Midbrain (tissue), 1 donor: ENCODE results near the gene TRIM72.
"Not testable (repeated sequence)": the region's sequence is repeated elsewhere in the genome, so short reads cannot be mapped to it uniquely, and the experiment has no call there.

ENCODE experiments used
- DNase-seq: peaks from one replicate; lab custom pipeline; 2025; lab: John Stamatoyannopoulos, UW

TRIM72 gene

DNA sequence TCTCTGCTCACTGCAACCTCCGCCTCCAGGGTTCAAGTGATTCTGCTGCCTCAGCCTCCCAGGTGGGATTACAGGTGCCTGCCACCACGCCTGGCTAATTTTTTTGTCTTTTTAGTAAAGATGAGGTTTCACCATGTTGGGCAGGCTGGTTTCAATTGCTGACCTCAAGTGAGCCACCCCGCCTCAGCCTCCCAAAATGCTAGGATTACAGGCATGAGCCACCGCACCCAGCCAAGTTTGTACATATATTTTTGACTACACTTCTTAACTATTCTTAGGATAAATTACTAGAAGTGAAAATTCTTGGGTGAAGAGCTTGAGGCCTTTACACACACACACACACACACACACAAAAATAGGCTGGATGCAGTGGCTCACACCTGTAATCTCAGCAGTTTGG lies 44.4 kb downstream of the TRIM72 start:
- no peak for DNase-seq

DNA sequence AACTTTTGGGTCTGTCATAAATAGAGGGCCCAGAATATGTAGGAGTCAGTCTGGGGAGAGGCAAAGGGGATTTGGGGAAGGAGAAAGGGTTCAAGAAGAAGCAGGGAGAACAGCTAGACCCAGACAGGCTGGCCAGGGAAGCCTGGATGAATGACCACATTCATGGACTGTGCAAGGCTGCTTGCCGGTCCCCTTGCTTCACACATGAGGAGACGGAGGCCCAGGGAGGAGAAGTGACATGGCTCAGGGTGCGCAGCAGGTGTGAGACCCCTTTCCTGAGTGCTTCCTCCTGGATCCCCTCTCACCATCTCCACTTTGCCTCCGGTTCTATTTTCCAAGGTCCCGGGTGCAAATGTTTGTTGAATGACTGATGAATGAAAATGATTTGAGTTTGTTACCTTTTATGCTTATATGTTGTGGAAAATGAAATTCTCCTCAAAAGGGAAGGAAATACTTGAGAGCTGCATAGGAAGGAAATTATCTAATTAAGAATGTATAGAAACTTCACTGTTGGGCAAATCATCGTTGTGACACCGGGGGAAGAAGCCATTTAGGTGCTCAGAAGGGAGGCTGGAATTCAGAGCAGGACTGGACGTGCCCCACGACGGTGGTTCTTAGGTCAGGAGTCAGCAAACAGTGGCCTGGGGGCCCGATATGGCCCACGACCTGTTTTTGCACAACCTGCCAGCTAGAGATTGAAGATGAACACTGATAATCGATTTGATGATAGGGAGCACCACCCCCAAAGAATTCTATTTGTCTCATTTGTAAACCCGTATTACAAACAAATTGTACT lies 46.4 kb downstream of the TRIM72 start:
- DNase-seq: no peak

- no peak for DNase-seq
Observed at GRCh38 chr16:31262084-31262483, 48.2 kb downstream of the TRIM72 start.

GRCh38 chr16:31265329-31266245 lies 51.7 kb downstream of the TRIM72 start:
- no peak for DNase-seq

- DNase-seq: no peak
Observed at GRCh38 chr16:31267332-31268032, 53.6 kb downstream of the TRIM72 start.

GRCh38 chr16:31268033-31268365 lies 54.1 kb downstream of the TRIM72 start:
- DNase-seq: no peak

GRCh38 chr16:31268891-31269290 lies 55.0 kb downstream of the TRIM72 start:
- DNase-seq: no peak

DNA sequence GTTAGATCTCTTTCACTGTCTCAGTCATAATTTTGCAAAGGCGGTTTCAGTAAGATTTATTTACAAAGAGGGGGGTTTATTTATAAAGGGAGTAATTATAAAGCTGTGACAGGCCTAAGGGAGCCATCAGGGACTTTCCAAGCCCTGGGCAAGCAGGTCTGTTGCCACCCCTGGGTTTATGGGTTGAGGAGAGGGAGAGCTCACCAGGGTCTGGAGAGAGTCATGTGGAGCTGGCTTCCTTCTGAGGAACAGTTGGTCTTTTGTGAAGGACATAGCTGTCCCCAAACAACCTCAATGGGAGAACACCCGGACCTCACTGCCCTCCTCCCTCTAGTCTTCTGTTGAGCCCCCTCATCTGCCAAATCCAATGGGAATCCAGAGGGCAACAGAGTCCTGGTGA lies 55.6 kb downstream of the TRIM72 start:
- DNase-seq: no peak

GRCh38 chr16:31269973-31270372 lies 56.1 kb downstream of the TRIM72 start:
- not testable (repeated sequence) for DNase-seq

- no peak for DNase-seq
Observed at GRCh38 chr16:31270795-31271194, 56.9 kb downstream of the TRIM72 start.

DNA sequence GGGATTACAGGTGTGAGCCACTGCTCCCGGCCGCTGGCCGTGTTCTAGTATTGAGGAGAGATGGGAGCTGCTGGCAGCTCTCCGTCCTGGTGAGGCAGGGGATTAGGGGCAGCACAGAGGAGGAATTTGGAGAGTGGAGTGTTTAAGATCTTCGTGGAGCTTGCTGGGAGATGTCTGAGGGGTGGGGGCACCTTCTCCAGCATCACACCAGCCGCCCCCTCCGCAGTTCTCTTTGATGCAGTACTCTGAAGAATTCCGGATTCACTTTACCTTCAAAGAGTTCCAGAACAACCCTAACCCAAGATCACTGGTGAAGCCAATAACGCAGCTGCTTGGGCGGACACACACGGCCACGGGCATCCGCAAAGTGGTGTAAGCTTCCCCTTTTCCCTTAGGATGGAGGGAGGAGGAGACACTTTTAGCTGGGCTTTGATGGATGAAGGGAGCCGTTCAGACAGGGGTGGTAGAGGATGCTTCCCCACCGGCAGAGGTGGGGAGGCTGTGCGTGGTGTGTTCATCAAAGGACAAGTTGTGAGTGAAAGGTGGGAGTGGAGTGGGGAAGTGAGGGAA lies 57.8 kb downstream of the TRIM72 start:
- DNase-seq: no peak

GRCh38 chr16:31273187-31273586 lies 59.3 kb downstream of the TRIM72 start:
- DNase-seq: no peak

DNA sequence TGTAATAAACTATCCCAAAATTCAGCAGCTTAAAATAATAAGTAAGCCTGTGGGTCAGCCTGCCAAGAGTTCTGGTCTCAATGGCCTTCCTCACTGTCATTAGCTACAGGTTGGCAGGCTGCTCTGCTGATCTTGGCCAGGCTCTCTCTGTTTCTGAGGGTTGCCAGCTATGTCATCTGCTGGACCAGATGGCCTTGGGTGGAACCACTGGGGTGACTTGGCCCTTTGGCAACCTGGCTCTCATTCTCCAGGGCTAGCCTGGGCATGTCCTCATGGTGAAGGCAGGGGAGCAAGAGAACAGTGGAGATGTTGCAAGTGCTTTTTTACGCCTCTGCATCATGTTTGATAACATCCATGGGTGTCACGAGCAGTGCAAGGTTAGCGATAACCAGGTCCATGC lies 59.8 kb downstream of the TRIM72 start:
- DNase-seq: no peak

- DNase-seq: no peak
Observed at GRCh38 chr16:31274831-31275816, 61.2 kb downstream of the TRIM72 start.

- DNase-seq: no peak
Observed at GRCh38 chr16:31276600-31276999, 62.7 kb downstream of the TRIM72 start.

- no peak for DNase-seq
Observed at GRCh38 chr16:31277659-31278260, 63.8 kb downstream of the TRIM72 start.

DNA sequence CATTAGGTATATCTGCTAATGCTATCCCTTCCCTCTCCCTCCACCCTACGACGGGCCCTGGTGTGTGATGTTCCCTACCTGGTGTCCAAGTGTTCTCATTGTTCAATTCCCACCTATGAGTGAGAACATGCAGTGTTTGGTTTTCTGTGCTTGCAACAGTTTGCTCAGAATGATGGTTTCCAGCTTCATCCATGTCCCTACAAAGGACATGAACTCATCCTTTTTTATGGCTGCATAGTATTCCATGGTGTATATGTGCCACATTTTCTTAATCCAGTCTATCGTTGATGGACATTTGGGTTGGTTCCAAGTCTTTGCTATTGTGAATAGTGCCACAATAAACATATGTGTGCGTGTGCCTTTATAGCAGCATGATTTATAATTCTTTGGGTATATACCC lies 64.9 kb downstream of the TRIM72 start:
- DNase-seq: not testable (repeated sequence)
